HepG2 (cell line): ENCODE measurements around the gene MUTYH. TPM values are rescaled to one million over a fixed set of nuclear protein-coding genes. Genes with fewer than 3 reads are reported as not detected.

Source experiments
- ATAC-seq: fragments of 200-7000 bp; cut with Tn5 transposase; 3 replicates; pipeline ENCODE4 v1.9.1; 2020; ENCODE audit warnings: mild to moderate bottlenecking, moderate library complexity
- BruUV-seq: library from RNA; stranded (reverse); fragments of 400-500 nt; replicated peaks from 2 replicates; lab custom pipeline; 2021; lab: Mats Ljungman, UMichigan
- CTCF ChIA-PET: fragments of 300-600 bp; formaldehyde crosslinking; extraction: SDS; loops from one replicate; lab custom pipeline; 2021; ENCODE audit warnings: low total read pairs, inconsistent platforms, low intra/inter-chr PET ratio; lab: Yijun Ruan, JAX
- POLR2A ChIA-PET: fragments of 350-600 bp; sonication (Branson Sonifier 250); formaldehyde crosslinking; loops from one replicate; lab custom pipeline; 2020; ENCODE audit warnings: antibody characterized with exemption, inconsistent platforms; lab: Yijun Ruan, JAX
- DNase-seq: peaks from one replicate; pipeline ENCODE4 v3.0.0-alpha.2; 2015; ENCODE audit warnings: low spot score
- FAIRE-seq: peaks from 3 replicates; lab custom pipeline; 2011; peaks lifted over from hg19 to GRCh38; lab: Jason Lieb, UNC
- H2AFZ ChIP-seq: one replicate; pipeline ENCODE4 v1.6.1; 2011; ENCODE audit warnings: low read length, inconsistent platforms
- H3K27ac ChIP-seq: fragments of 300-600 bp; 3 replicates; pipeline ENCODE4 v1.8.0; 2011; ENCODE audit warnings: mixed run types, mild to moderate bottlenecking, mixed read lengths, low read length, inconsistent platforms; ENCODE audit not compliant: insufficient read depth; ENCODE audit errors: extremely low read length
- H3K27me3 ChIP-seq, 2 experiments: fragments of 200-600 bp in 1 of 2; 2 replicates in 1 of 2; 3 replicates in 1 of 2; pipeline versions ENCODE4 v1.6.0 to v1.8.0; 2011; ENCODE audit warnings: low read length in 2 of 2, mild to moderate bottlenecking in 2 of 2, moderate library complexity in 2 of 2, inconsistent platforms in 1 of 2; ENCODE audit not compliant: insufficient read depth in 2 of 2, control insufficient read depth in 1 of 2
- H3K36me3 ChIP-seq, 2 experiments: fragments of 200-600 bp in 1 of 2; replicated peaks in 1 of 2; 2 replicates in 1 of 2; 3 replicates in 1 of 2; pipeline versions ENCODE4 v1.5.1 to v1.8.0; 2011; ENCODE audit warnings: low read length in 2 of 2, inconsistent platforms in 1 of 2; ENCODE audit not compliant: insufficient read depth in 2 of 2, control insufficient read depth in 1 of 2
- H3K4me1 ChIP-seq: 2 replicates; pipeline ENCODE4 v1.5.1; 2012; ENCODE audit warnings: low read length, inconsistent platforms; ENCODE audit not compliant: insufficient read depth
- H3K4me2 ChIP-seq: 2 replicates; pipeline ENCODE4 v1.6.0; 2011; ENCODE audit warnings: low read depth, low read length, inconsistent platforms
- H3K4me3 ChIP-seq, 3 experiments: fragments of 200-600 bp in 1 of 3; sonication (generic), shearing (Covaris generic) in 1 of 3; replicated peaks in 1 of 3; 2 replicates each; pipeline ENCODE4 v1.5.1; 2011 to 2016; ENCODE audit warnings: low read length in 3 of 3, inconsistent platforms in 2 of 3, low read depth in 2 of 3, mild to moderate bottlenecking in 2 of 3, control low read depth in 1 of 3, mixed read lengths in 1 of 3; ENCODE audit not compliant: insufficient read depth in 1 of 3
- H3K79me2 ChIP-seq: one replicate; pipeline ENCODE4 v1.6.1; 2011; ENCODE audit warnings: low read length, inconsistent platforms; ENCODE audit not compliant: insufficient read depth
- H3K9ac ChIP-seq: 2 replicates; pipeline ENCODE4 v1.6.0; 2011; ENCODE audit warnings: mild to moderate bottlenecking, low read depth, low read length, inconsistent platforms; ENCODE audit not compliant: insufficient read depth
- H3K9me3 ChIP-seq: 2 replicates; pipeline ENCODE4 v1.5.1; 2012; ENCODE audit warnings: mild to moderate bottlenecking, low read length
- H4K20me1 ChIP-seq: 2 replicates; pipeline ENCODE4 v1.6.0; 2011; ENCODE audit warnings: inconsistent platforms, mild to moderate bottlenecking, low read length, moderate library complexity; ENCODE audit not compliant: insufficient read depth
- CHD2 ChIP-seq: IDR thresholded peaks from 2 replicates; pipeline ENCODE4 v1.6.1; 2011; ENCODE audit warnings: low read depth, low read length, improper control_type of control experiment
- MAFK ChIP-seq, 2 experiments: IDR thresholded peaks in 1 of 2; conservative IDR thresholded peaks in 1 of 2; 2 replicates each; pipeline ENCODE4 v1.6.1; 2011; ENCODE audit warnings: improper control_type of control experiment in 2 of 2, low read length in 2 of 2
- SP1 ChIP-seq, 2 experiments: fragments of 450-650 bp in 1 of 2; sonication (generic) in 1 of 2; formaldehyde crosslinking in 1 of 2; IDR thresholded peaks; 2 replicates each; pipeline versions ENCODE4 v1.4.0 to v1.6.1; 2016 to 2020; ENCODE audit warnings: missing genetic modification reagents in 1 of 2
- SRSF9 ChIP-seq: fragments of 200-400 bp; formaldehyde crosslinking; IDR thresholded peaks from 2 replicates; pipeline ENCODE4 v1.6.1; 2018; ENCODE audit warnings: borderline replicate concordance, mild to moderate bottlenecking, low read depth, low read length; ENCODE audit not compliant: insufficient read depth, poor library complexity, severe bottlenecking
- TBP ChIP-seq: sonication (generic); formaldehyde crosslinking; IDR thresholded peaks from 2 replicates; pipeline ENCODE4 v1.5.0; 2020; ENCODE audit warnings: missing genetic modification reagents
- ZFP41 ChIP-seq: sonication (generic); formaldehyde crosslinking; IDR thresholded peaks from 2 replicates; pipeline ENCODE4 v1.4.0; 2020; ENCODE audit warnings: mild to moderate bottlenecking, missing genetic modification reagents, borderline replicate concordance
- WGBS: methylation state at CpG from one replicate; pipeline ENCODE4 v1.1.6; 2017; ENCODE audit warnings: low lambda C conversion rate; 5-methylcytosine and 5-hydroxymethylcytosine counted together
- in situ Hi-C: cut with HindIII; loops from 2 replicates; pipeline ENCODE4 v1.10.0; 2017; ENCODE audit warnings: low pct_unique_long_range_greater_than_20kb; ENCODE audit not compliant: extremely low pct_ligation_motif_present
- intact Hi-C: fragments of 100-400 bp; cut with micrococcal nuclease; formaldehyde crosslinking; loops from one replicate; pipeline ENCODE4 v1.10.0; 2022; ENCODE audit not compliant: unreplicated experiment
- polyA plus RNA-seq, 8 experiments: library from polyadenylated mRNA; depleted of rRNA in 3 of 8; stranded (reverse) in 7 of 8; unstranded in 1 of 8; fragments of >200 nt; fragmentation: Illumina TruSeq in 4 of 8; extraction: Trizol in 4 of 8; gene quantifications; 2 replicates each; pipeline versions ENCODE4 v1.2.1 to v1.2.3, GENCODE V29; 2011 to 2016; ENCODE audit warnings: low read depth in 4 of 8, missing spikeins in 1 of 8, mixed read lengths in 1 of 8; ENCODE audit not compliant: insufficient read depth in 1 of 8
- total RNA-seq, 5 experiments: library from RNA; depleted of rRNA; stranded (reverse); fragments of >200 nt; fragmentation: Illumina TruSeq; extraction: Trizol; gene quantifications; 2 replicates each; pipeline ENCODE4 v1.2.3, GENCODE V29; 2016; ENCODE audit warnings: low read depth in 1 of 5
- TF ChIP-seq, protein P1 (sequence below): sonication (generic); formaldehyde crosslinking; IDR thresholded peaks from 2 replicates; pipeline ENCODE4 v1.8.1; 2023; ENCODE audit warnings: mild to moderate bottlenecking, inconsistent platforms, moderate library complexity, missing genetic modification reagents, borderline replicate concordance

MUTYH gene
- total and polyA plus RNA-seq, 2 of the 13 experiments (the other 11 are each of a cell fraction or from before 2014, with no cell fraction given): 16.3 to 17.1 TPM

- H3K27me3 ChIP-seq: no peaks in the 10 kb centered on the region
- no peak for FAIRE-seq
- H3K9me3 ChIP-seq: no peaks in the 10 kb centered on the region
- H4K20me1 ChIP-seq: no peaks in the 10 kb centered on the region
- POLR2A ChIA-PET: interaction anchor here (2.4 to 3.1 kb wide), 2 partner anchors 14 to 136 kb away, joined by 5 to 23 read pairs; partner anchors contain the start of genes MUTYH, TESK2 and TOE1
- peak overlapping the region; percentile 53 for H3K27ac ChIP-seq
- H3K79me2 ChIP-seq: no peaks in the 10 kb centered on the region
- H2AFZ ChIP-seq: no peak overlapping the region
- ATAC-seq: no peak
- H3K4me3 ChIP-seq: no peak overlapping the region
- H3K36me3 ChIP-seq: no peaks in the 10 kb centered on the region
- in situ Hi-C loops (loop anchor here (5.0 to 25.0 kb wide), 2 partner anchors 137 to 232 kb away; partner anchors contain the start of genes NASP and TESK2), intact Hi-C loops (loop anchor here (5.0 kb wide), 1 partner anchor 217 kb away; no protein-coding TSS in a partner anchor)
- peaks cover 33% of the 10 kb centered on the region for H3K4me1 ChIP-seq
- WGBS: 94% methylated on average over 4 of the region's 4 CpGs
- TF ChIP-seq MAFK (conservative IDR thresholded peaks at IDR 0.05 in 1 of 2, IDR thresholded peaks at IDR 0.05 in 1 of 2; ENCODE audit: low read length in 2 of 2): peak in 1 of 2 experiments; percentile 53; a peak in 2 of 4 replicates
- no peak for TF ChIP-seq SRSF9
- no peak for TF ChIP-seq SP1 (IDR thresholded peaks at IDR 0.05)
- TF ChIP-seq SP1 (CRISPR knock-in tag; IDR thresholded peaks at IDR 0.05): no peak
- no peak for TF ChIP-seq ZFP41 (CRISPR knock-in tag)
- no peak for TF ChIP-seq TBP
- TF ChIP-seq, all 625 proteins: peak for 1
- no TSS peak for BruUV-seq
- no peak for DNase-seq
- CTCF ChIA-PET: no interaction called here
- H3K4me2 ChIP-seq: no peak overlapping the region
- no peak overlapping the region for H3K9ac ChIP-seq
These were observed 14.6 kb upstream of the MUTYH start for GRCh38 chr1:45354838-45355237.

DNA sequence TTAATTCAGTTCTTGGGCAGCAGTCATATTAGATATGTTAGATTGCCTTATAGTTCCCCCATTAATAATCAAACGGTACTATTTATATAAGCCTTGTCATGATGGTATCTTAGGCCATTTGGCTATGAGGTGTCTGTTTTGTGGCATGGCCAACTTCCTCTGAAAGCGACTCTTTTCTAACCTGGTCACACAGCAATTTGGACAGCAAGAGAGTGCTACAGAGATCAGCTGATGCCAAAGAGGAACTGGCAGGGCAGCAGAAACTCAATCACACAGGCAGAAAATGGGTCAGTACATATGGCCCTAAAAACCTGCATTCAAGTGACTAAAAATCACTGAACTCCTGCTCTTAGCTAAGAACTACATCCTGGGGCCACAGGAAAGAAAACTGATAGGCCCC, 13.4 kb upstream of the MUTYH start:
- H3K36me3 ChIP-seq: no peaks in the 10 kb centered on the region
- FAIRE-seq (no peak), DNase-seq (no peak)
- no peak overlapping the region for H3K4me3 ChIP-seq
- no peaks in the 10 kb centered on the region for H4K20me1 ChIP-seq
- in situ Hi-C loops: loop anchor here (25.0 kb wide), 1 partner anchor 234 kb away; the partner anchor contains the start of gene NASP
- CTCF ChIA-PET: no interaction called here
- no peaks in the 10 kb centered on the region for H3K27me3 ChIP-seq
- TF ChIP-seq, protein P1, sequence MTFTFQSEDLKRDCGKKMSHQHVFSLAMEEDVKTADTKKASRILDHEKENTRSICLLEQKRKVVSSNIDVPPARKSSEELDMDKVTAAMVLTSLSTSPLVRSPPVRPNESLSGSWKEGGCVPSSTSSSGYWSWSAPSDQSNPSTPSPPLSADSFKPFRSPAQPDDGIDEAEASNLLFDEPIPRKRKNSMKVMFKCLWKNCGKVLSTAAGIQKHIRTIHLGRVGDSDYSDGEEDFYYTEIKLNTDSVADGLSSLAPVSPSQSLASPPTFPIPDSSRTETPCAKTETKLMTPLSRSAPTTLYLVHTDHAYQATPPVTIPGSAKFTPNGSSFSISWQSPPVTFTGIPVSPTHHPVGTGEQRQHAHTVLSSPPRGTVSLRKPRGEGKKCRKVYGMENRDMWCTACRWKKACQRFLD: no peak
- no peak for TF ChIP-seq CHD2
- TF ChIP-seq, all 625 proteins: peak for 0
- Histone ChIP-seq H3K4me2 (no peak overlapping the region), H3K4me1 (peaks cover 32% of the 10 kb centered on the region), H3K9ac (no peak overlapping the region), H2AFZ (no peak overlapping the region), H3K79me2 (no peaks in the 10 kb centered on the region), H3K9me3 (no peaks in the 10 kb centered on the region), H3K27ac (no peak overlapping the region)
- BruUV-seq: no TSS peak
- intact Hi-C loops: no loop called here
- POLR2A ChIA-PET: interaction anchor here (1.3 kb wide), 1 partner anchor 168 kb away, joined by 3 read pairs; the partner anchor contains the start of gene PRDX1
- ATAC-seq: no peak
- WGBS: 94% methylated on average over 2 of the region's 2 CpGs
